HepG2 (cell line): ENCODE data around the gene MS4A14. TPM values are rescaled to one million over a fixed set of nuclear protein-coding genes. Genes with fewer than 3 reads are reported as not detected.

Source experiments
- ATAC-seq: fragments of 200-7000 bp; cut with Tn5 transposase; 3 replicates; pipeline ENCODE4 v1.9.1; 2020; ENCODE audit warnings: mild to moderate bottlenecking, moderate library complexity
- BruUV-seq: library from RNA; stranded (reverse); fragments of 400-500 nt; replicated peaks from 2 replicates; lab custom pipeline; 2021; lab: Mats Ljungman, UMichigan
- CTCF ChIA-PET: fragments of 300-600 bp; formaldehyde crosslinking; extraction: SDS; loops from one replicate; lab custom pipeline; 2021; ENCODE audit warnings: low total read pairs, inconsistent platforms, low intra/inter-chr PET ratio; lab: Yijun Ruan, JAX
- POLR2A ChIA-PET: fragments of 350-600 bp; sonication (Branson Sonifier 250); formaldehyde crosslinking; loops from one replicate; lab custom pipeline; 2020; ENCODE audit warnings: antibody characterized with exemption, inconsistent platforms; lab: Yijun Ruan, JAX
- DNase-seq: peaks from one replicate; pipeline ENCODE4 v3.0.0-alpha.2; 2015; ENCODE audit warnings: low spot score
- FAIRE-seq: peaks from 3 replicates; lab custom pipeline; 2011; peaks lifted over from hg19 to GRCh38; lab: Jason Lieb, UNC
- H2AFZ ChIP-seq: one replicate; pipeline ENCODE4 v1.6.1; 2011; ENCODE audit warnings: low read length, inconsistent platforms
- H3K27ac ChIP-seq: fragments of 300-600 bp; 3 replicates; pipeline ENCODE4 v1.8.0; 2011; ENCODE audit warnings: mixed run types, mild to moderate bottlenecking, mixed read lengths, low read length, inconsistent platforms; ENCODE audit not compliant: insufficient read depth; ENCODE audit errors: extremely low read length
- H3K27me3 ChIP-seq, 2 experiments: fragments of 200-600 bp in 1 of 2; 2 replicates in 1 of 2; 3 replicates in 1 of 2; pipeline versions ENCODE4 v1.6.0 to v1.8.0; 2011; ENCODE audit warnings: low read length in 2 of 2, mild to moderate bottlenecking in 2 of 2, moderate library complexity in 2 of 2, inconsistent platforms in 1 of 2; ENCODE audit not compliant: insufficient read depth in 2 of 2, control insufficient read depth in 1 of 2
- H3K36me3 ChIP-seq, 2 experiments: fragments of 200-600 bp in 1 of 2; replicated peaks in 1 of 2; 2 replicates in 1 of 2; 3 replicates in 1 of 2; pipeline versions ENCODE4 v1.5.1 to v1.8.0; 2011; ENCODE audit warnings: low read length in 2 of 2, inconsistent platforms in 1 of 2; ENCODE audit not compliant: insufficient read depth in 2 of 2, control insufficient read depth in 1 of 2
- H3K4me1 ChIP-seq: 2 replicates; pipeline ENCODE4 v1.5.1; 2012; ENCODE audit warnings: low read length, inconsistent platforms; ENCODE audit not compliant: insufficient read depth
- H3K4me2 ChIP-seq: 2 replicates; pipeline ENCODE4 v1.6.0; 2011; ENCODE audit warnings: low read depth, low read length, inconsistent platforms
- H3K4me3 ChIP-seq, 3 experiments: fragments of 200-600 bp in 1 of 3; sonication (generic), shearing (Covaris generic) in 1 of 3; replicated peaks in 1 of 3; 2 replicates each; pipeline ENCODE4 v1.5.1; 2011 to 2016; ENCODE audit warnings: low read length in 3 of 3, inconsistent platforms in 2 of 3, low read depth in 2 of 3, mild to moderate bottlenecking in 2 of 3, control low read depth in 1 of 3, mixed read lengths in 1 of 3; ENCODE audit not compliant: insufficient read depth in 1 of 3
- H3K79me2 ChIP-seq: one replicate; pipeline ENCODE4 v1.6.1; 2011; ENCODE audit warnings: low read length, inconsistent platforms; ENCODE audit not compliant: insufficient read depth
- H3K9ac ChIP-seq: 2 replicates; pipeline ENCODE4 v1.6.0; 2011; ENCODE audit warnings: mild to moderate bottlenecking, low read depth, low read length, inconsistent platforms; ENCODE audit not compliant: insufficient read depth
- H3K9me3 ChIP-seq: 2 replicates; pipeline ENCODE4 v1.5.1; 2012; ENCODE audit warnings: mild to moderate bottlenecking, low read length
- H4K20me1 ChIP-seq: 2 replicates; pipeline ENCODE4 v1.6.0; 2011; ENCODE audit warnings: inconsistent platforms, mild to moderate bottlenecking, low read length, moderate library complexity; ENCODE audit not compliant: insufficient read depth
- CBX2 ChIP-seq, 2 experiments: fragments of 200-600 bp in 1 of 2; sonication (generic); formaldehyde crosslinking in 1 of 2; IDR thresholded peaks; 2 replicates each; pipeline versions ENCODE4 v1.7.0 to v1.8.1; 2018 to 2022; ENCODE audit warnings: low read depth in 2 of 2, low read length in 1 of 2, mild to moderate bottlenecking in 1 of 2, missing genetic modification reagents in 1 of 2
- DNMT1 ChIP-seq: sonication (generic); formaldehyde crosslinking; IDR thresholded peaks from 2 replicates; pipeline ENCODE4 v1.5.1; 2020; ENCODE audit warnings: mild to moderate bottlenecking, missing genetic modification reagents
- ETV5 ChIP-seq: IDR thresholded peaks from 2 replicates; pipeline ENCODE4 v1.6.1; 2018; ENCODE audit warnings: missing biosample characterization, missing genetic modification reagents, inconsistent platforms, borderline replicate concordance
- HMG20A ChIP-seq: IDR thresholded peaks from 2 replicates; pipeline ENCODE4 v1.6.1; 2016; ENCODE audit warnings: borderline replicate concordance
- MYNN ChIP-seq: sonication (generic); formaldehyde crosslinking; IDR thresholded peaks from 2 replicates; pipeline ENCODE4 v1.4.0; 2020; ENCODE audit warnings: mild to moderate bottlenecking, low read depth, missing genetic modification reagents
- NFYC ChIP-seq: IDR thresholded peaks from 2 replicates; pipeline ENCODE4 v1.6.1; 2016; ENCODE audit warnings: missing genetic modification reagents, missing compliant biosample characterization
- NONO ChIP-seq, 2 experiments: fragments of 450-650 bp in 1 of 2; sonication (generic) in 1 of 2; formaldehyde crosslinking in 1 of 2; IDR thresholded peaks in 1 of 2; conservative IDR thresholded peaks in 1 of 2; 2 replicates each; pipeline versions ENCODE4 v1.6.1 to v1.8.0; 2017 to 2022; ENCODE audit warnings: mild to moderate bottlenecking in 1 of 2, missing genetic modification reagents in 1 of 2, moderate library complexity in 1 of 2
- PAWR ChIP-seq: sonication (generic); formaldehyde crosslinking; IDR thresholded peaks from 2 replicates; pipeline ENCODE4 v1.4.0; 2020; ENCODE audit warnings: missing genetic modification reagents, mild to moderate bottlenecking, borderline replicate concordance
- RFXAP ChIP-seq: sonication (generic); formaldehyde crosslinking; IDR thresholded peaks from 2 replicates; pipeline ENCODE4 v1.4.0; 2020; ENCODE audit warnings: missing genetic modification reagents, borderline replicate concordance
- SP4 ChIP-seq: sonication (generic); formaldehyde crosslinking; IDR thresholded peaks from 2 replicates; pipeline ENCODE4 v1.8.1; 2023; ENCODE audit warnings: mild to moderate bottlenecking, missing genetic modification reagents
- TARDBP ChIP-seq: sonication (generic); formaldehyde crosslinking; IDR thresholded peaks from 2 replicates; pipeline ENCODE4 v1.8.0; 2022; ENCODE audit warnings: mild to moderate bottlenecking, missing genetic modification reagents
- TBX3 ChIP-seq: fragments of 450-650 bp; IDR thresholded peaks from 2 replicates; pipeline ENCODE4 v1.6.1; 2017; ENCODE audit warnings: antibody characterized with exemption, mild to moderate bottlenecking, inconsistent platforms, borderline replicate concordance
- THRA ChIP-seq: sonication (generic); formaldehyde crosslinking; IDR thresholded peaks from 2 replicates; pipeline ENCODE4 v1.4.0; 2020; ENCODE audit warnings: missing genetic modification reagents, borderline replicate concordance
- WIZ ChIP-seq: sonication (generic); formaldehyde crosslinking; IDR thresholded peaks from 2 replicates; pipeline ENCODE4 v1.5.1; 2020; ENCODE audit warnings: mild to moderate bottlenecking, missing genetic modification reagents
- ZNF224 ChIP-seq: sonication (generic); formaldehyde crosslinking; IDR thresholded peaks from 2 replicates; pipeline ENCODE4 v1.5.0; 2020; ENCODE audit warnings: mild to moderate bottlenecking, missing genetic modification reagents
- ZNF280D ChIP-seq: sonication (generic); formaldehyde crosslinking; IDR thresholded peaks from 2 replicates; pipeline ENCODE4 v1.5.1; 2020; ENCODE audit warnings: mild to moderate bottlenecking, missing genetic modification reagents
- ZNF639 ChIP-seq: conservative IDR thresholded peaks from 2 replicates; pipeline ENCODE4 v1.6.1; 2018; ENCODE audit warnings: missing genetic modification reagents
- ZNF747 ChIP-seq: sonication (generic); formaldehyde crosslinking; IDR thresholded peaks from 2 replicates; pipeline ENCODE4 v1.8.1; 2023; ENCODE audit warnings: missing genetic modification reagents, mild to moderate bottlenecking, borderline replicate concordance
- WGBS: methylation state at CpG from one replicate; pipeline ENCODE4 v1.1.6; 2017; ENCODE audit warnings: low lambda C conversion rate; 5-methylcytosine and 5-hydroxymethylcytosine counted together
- in situ Hi-C: cut with HindIII; loops from 2 replicates; pipeline ENCODE4 v1.10.0; 2017; ENCODE audit warnings: low pct_unique_long_range_greater_than_20kb; ENCODE audit not compliant: extremely low pct_ligation_motif_present
- intact Hi-C: fragments of 100-400 bp; cut with micrococcal nuclease; formaldehyde crosslinking; loops from one replicate; pipeline ENCODE4 v1.10.0; 2022; ENCODE audit not compliant: unreplicated experiment
- polyA plus RNA-seq, 8 experiments: library from polyadenylated mRNA; depleted of rRNA in 3 of 8; stranded (reverse) in 7 of 8; unstranded in 1 of 8; fragments of >200 nt; fragmentation: Illumina TruSeq in 4 of 8; extraction: Trizol in 4 of 8; gene quantifications; 2 replicates each; pipeline versions ENCODE4 v1.2.1 to v1.2.3, GENCODE V29; 2011 to 2016; ENCODE audit warnings: low read depth in 4 of 8, missing spikeins in 1 of 8, mixed read lengths in 1 of 8; ENCODE audit not compliant: insufficient read depth in 1 of 8
- total RNA-seq, 5 experiments: library from RNA; depleted of rRNA; stranded (reverse); fragments of >200 nt; fragmentation: Illumina TruSeq; extraction: Trizol; gene quantifications; 2 replicates each; pipeline ENCODE4 v1.2.3, GENCODE V29; 2016; ENCODE audit warnings: low read depth in 1 of 5

MS4A14 gene
- total and polyA plus RNA-seq, 2 of the 13 experiments (the other 11 are each of a cell fraction or from before 2014, with no cell fraction given), result not detected

GRCh38 chr11:60378354-60378753, 17.9 kb upstream of the MS4A14 start, which contains the start of gene MS4A7:
Gene MS4A7 (plus strand): TSS chr11:60378532. CDS start chr11:60383142, 4,610 bp downstream.
- POLR2A ChIA-PET, result no interaction called here
- in situ Hi-C loops, result no loop called here

More at GRCh38 chr11:60378354-60378753, 17.9 kb upstream of the MS4A14 start, which contains the start of gene MS4A7:
- no peaks in the 10 kb centered on the region for H3K79me2 ChIP-seq
- no peak within 1 kb of the TSS for H3K9ac ChIP-seq
- BruUV-seq, result no TSS peak
- TF ChIP-seq NFYC (no peak), THRA (CRISPR knock-in tag) (no peak), ZNF747 (no peak), MYNN (no peak), CBX2 (IDR thresholded peaks at IDR 0.05; ENCODE audit: low read depth, low read length) (no peak), CBX2 (CRISPR knock-in tag; IDR thresholded peaks at IDR 0.05; ENCODE audit: low read depth) (no peak), WIZ (CRISPR knock-in tag) (no peak), TARDBP (CRISPR knock-in tag) (no peak), ETV5 (CRISPR knock-in tag) (no peak), NONO (IDR thresholded peaks at IDR 0.05) (no peak), NONO (CRISPR knock-in tag; conservative IDR thresholded peaks at IDR 0.05) (no peak), ZNF639 (no peak), TBX3 (no peak), PAWR (CRISPR knock-in tag) (no peak), ZNF280D (CRISPR knock-in tag) (no peak), RFXAP (CRISPR knock-in tag) (no peak), SP4 (CRISPR knock-in tag) (no peak), ZNF224 (CRISPR knock-in tag) (no peak), DNMT1 (CRISPR knock-in tag) (no peak), HMG20A (no peak)
- H3K27me3 ChIP-seq, result peaks cover 0 to 10% of the 10 kb centered on the region in 2 experiments; a peak in 1 of 5 replicates
- CTCF ChIA-PET, result no interaction called here
- H4K20me1 ChIP-seq, result no peaks in the 10 kb centered on the region
- WGBS, result 0% methylated on average over 3 of the region's 3 CpGs
- intact Hi-C loops, result no loop called here
- H2AFZ ChIP-seq, result no peak within 1 kb of the TSS
- no peak within 1 kb of the TSS for H3K4me2 ChIP-seq
- FAIRE-seq (no peak), ATAC-seq (no peak), DNase-seq (no peak)
- H3K4me3 ChIP-seq, result no peak within 1 kb of the TSS
- no peaks in the 10 kb centered on the region for H3K9me3 ChIP-seq
- H3K27ac ChIP-seq, result no peak within 1 kb of the TSS
- no peaks in the 10 kb centered on the region for H3K4me1 ChIP-seq
- no peaks in the 10 kb centered on the region for H3K36me3 ChIP-seq
